GM23338 (cell line): ENCODE measurements around the gene LBX1.

ENCODE experiments used
- CREB1 ChIP-seq: fragments of 250-450 bp; sonication (Bioruptor Pico); IDR thresholded peaks from 2 replicates; pipeline ENCODE4 v1.5.0; 2020; ENCODE audit warnings: low read depth, mild to moderate bottlenecking, moderate library complexity
- CTCF ChIP-seq, 2 experiments: fragments of 200-600 bp in 1 of 2; sonication (generic) in 1 of 2; conservative IDR thresholded peaks; 2 replicates each; pipeline versions ENCODE4 v1.5.1 to v1.6.1; 2016 to 2017; ENCODE audit warnings: antibody characterized with exemption in 2 of 2, low read depth in 2 of 2, mild to moderate bottlenecking in 2 of 2, moderate library complexity in 1 of 2
- EZH2 ChIP-seq: fragments of 200-600 bp; sonication (generic); IDR thresholded peaks from one replicate; pipeline ENCODE4 v1.8.0; 2017; ENCODE audit warnings: antibody characterized with exemption, mild to moderate bottlenecking, low read depth; ENCODE audit not compliant: unreplicated experiment
- EZH2phosphoT487 ChIP-seq: fragments of 200-600 bp; sonication (generic); IDR thresholded peaks from one replicate; pipeline ENCODE4 v1.8.1; 2018; ENCODE audit warnings: antibody characterized with exemption; ENCODE audit not compliant: unreplicated experiment
- JUNB ChIP-seq: IDR thresholded peaks from one replicate; pipeline ENCODE4 v1.6.1; 2016; ENCODE audit warnings: antibody characterized with exemption; ENCODE audit not compliant: unreplicated experiment
- NANOG ChIP-seq: IDR thresholded peaks from 2 replicates; pipeline ENCODE4 v1.6.1; 2016; ENCODE audit warnings: antibody characterized with exemption, borderline replicate concordance
- POLR2AphosphoS5 ChIP-seq: IDR thresholded peaks from 2 replicates; pipeline ENCODE4 v1.6.1; 2016; ENCODE audit warnings: antibody characterized with exemption, low read depth
- REST ChIP-seq: IDR thresholded peaks from one replicate; pipeline ENCODE4 v1.6.1; 2018; ENCODE audit warnings: antibody characterized with exemption; ENCODE audit not compliant: unreplicated experiment
- STAT1 ChIP-seq: IDR thresholded peaks from one replicate; pipeline ENCODE4 v1.6.1; 2016; ENCODE audit warnings: antibody characterized with exemption; ENCODE audit not compliant: unreplicated experiment
- ZNF114 ChIP-seq: fragments of 250-450 bp; sonication (Bioruptor Pico); IDR thresholded peaks from 2 replicates; pipeline ENCODE4 v1.5.0; 2020; ENCODE audit warnings: mild to moderate bottlenecking, moderate library complexity
- ZNF331 ChIP-seq: fragments of 250-450 bp; sonication (Bioruptor Pico); IDR thresholded peaks from 2 replicates; pipeline ENCODE4 v1.5.0; 2020; ENCODE audit warnings: low read depth, mild to moderate bottlenecking, moderate library complexity
- TF ChIP-seq, protein P1 (sequence below): fragments of 250-450 bp; sonication (Bioruptor Pico); IDR thresholded peaks from 2 replicates; pipeline ENCODE4 v1.5.0; 2020; ENCODE audit warnings: mild to moderate bottlenecking, moderate library complexity
- TF ChIP-seq, protein P2 (sequence below): IDR thresholded peaks from 2 replicates; pipeline ENCODE4 v1.6.1; 2016; ENCODE audit warnings: antibody characterized with exemption

DNA sequence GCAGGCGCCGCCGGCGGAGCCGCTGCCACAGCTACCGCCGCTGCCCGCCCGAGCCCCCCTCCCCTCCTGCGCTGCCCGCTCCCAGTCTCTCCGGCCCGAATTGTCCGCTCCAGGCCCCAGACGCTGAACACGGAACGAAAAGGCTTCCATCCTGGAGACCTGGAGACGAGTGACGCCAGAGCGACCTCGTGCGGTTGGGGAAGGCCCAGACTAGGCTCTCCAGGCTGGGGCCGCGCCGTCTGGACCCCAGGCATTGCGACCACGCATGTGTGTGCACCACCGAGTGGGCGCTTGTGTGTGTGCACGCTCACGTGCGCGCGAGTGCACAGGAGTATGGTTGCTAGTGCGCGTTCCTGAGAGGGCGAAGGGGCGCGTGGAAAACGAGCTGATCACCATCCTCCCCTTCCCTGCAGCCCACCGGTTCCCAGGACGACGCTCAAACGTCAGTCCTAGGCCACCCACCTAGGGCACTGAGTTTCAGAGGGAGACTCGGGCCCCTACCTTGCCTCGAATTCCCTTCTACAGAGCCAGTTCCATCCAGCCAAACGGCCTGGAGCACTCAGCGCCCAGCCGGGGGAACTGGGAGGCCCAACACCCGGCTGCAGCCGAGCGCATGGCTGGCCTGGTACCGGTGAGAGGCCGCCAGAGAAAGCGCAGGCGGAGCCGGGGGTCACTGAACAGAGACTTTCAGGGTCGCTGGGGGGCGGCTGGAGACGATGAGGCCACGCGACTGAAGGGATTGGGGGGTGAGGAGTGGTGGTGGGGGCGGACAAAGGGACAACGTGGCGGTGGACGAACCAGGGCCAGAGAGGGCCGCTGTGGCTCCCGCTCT, 11.6 kb downstream of the LBX1 start:
- no peak for TF ChIP-seq EZH2
- peak; percentile 51 to 75 for TF ChIP-seq CTCF (conservative IDR thresholded peaks at IDR 0.05; ENCODE audit: low read depth in 2 of 2)
- TF ChIP-seq EZH2phosphoT487: peak; percentile 56
- TF ChIP-seq CREB1 (CRISPR knock-in tag): peak; percentile 49; the same call in 1 of the 2 replicates
- no peak for TF ChIP-seq POLR2AphosphoS5
- no peak for TF ChIP-seq JUNB
- no peak for TF ChIP-seq REST
- no peak for TF ChIP-seq STAT1
- TF ChIP-seq ZNF331 (CRISPR knock-in tag): no peak
- no peak for TF ChIP-seq ZNF114
- TF ChIP-seq, protein P1, sequence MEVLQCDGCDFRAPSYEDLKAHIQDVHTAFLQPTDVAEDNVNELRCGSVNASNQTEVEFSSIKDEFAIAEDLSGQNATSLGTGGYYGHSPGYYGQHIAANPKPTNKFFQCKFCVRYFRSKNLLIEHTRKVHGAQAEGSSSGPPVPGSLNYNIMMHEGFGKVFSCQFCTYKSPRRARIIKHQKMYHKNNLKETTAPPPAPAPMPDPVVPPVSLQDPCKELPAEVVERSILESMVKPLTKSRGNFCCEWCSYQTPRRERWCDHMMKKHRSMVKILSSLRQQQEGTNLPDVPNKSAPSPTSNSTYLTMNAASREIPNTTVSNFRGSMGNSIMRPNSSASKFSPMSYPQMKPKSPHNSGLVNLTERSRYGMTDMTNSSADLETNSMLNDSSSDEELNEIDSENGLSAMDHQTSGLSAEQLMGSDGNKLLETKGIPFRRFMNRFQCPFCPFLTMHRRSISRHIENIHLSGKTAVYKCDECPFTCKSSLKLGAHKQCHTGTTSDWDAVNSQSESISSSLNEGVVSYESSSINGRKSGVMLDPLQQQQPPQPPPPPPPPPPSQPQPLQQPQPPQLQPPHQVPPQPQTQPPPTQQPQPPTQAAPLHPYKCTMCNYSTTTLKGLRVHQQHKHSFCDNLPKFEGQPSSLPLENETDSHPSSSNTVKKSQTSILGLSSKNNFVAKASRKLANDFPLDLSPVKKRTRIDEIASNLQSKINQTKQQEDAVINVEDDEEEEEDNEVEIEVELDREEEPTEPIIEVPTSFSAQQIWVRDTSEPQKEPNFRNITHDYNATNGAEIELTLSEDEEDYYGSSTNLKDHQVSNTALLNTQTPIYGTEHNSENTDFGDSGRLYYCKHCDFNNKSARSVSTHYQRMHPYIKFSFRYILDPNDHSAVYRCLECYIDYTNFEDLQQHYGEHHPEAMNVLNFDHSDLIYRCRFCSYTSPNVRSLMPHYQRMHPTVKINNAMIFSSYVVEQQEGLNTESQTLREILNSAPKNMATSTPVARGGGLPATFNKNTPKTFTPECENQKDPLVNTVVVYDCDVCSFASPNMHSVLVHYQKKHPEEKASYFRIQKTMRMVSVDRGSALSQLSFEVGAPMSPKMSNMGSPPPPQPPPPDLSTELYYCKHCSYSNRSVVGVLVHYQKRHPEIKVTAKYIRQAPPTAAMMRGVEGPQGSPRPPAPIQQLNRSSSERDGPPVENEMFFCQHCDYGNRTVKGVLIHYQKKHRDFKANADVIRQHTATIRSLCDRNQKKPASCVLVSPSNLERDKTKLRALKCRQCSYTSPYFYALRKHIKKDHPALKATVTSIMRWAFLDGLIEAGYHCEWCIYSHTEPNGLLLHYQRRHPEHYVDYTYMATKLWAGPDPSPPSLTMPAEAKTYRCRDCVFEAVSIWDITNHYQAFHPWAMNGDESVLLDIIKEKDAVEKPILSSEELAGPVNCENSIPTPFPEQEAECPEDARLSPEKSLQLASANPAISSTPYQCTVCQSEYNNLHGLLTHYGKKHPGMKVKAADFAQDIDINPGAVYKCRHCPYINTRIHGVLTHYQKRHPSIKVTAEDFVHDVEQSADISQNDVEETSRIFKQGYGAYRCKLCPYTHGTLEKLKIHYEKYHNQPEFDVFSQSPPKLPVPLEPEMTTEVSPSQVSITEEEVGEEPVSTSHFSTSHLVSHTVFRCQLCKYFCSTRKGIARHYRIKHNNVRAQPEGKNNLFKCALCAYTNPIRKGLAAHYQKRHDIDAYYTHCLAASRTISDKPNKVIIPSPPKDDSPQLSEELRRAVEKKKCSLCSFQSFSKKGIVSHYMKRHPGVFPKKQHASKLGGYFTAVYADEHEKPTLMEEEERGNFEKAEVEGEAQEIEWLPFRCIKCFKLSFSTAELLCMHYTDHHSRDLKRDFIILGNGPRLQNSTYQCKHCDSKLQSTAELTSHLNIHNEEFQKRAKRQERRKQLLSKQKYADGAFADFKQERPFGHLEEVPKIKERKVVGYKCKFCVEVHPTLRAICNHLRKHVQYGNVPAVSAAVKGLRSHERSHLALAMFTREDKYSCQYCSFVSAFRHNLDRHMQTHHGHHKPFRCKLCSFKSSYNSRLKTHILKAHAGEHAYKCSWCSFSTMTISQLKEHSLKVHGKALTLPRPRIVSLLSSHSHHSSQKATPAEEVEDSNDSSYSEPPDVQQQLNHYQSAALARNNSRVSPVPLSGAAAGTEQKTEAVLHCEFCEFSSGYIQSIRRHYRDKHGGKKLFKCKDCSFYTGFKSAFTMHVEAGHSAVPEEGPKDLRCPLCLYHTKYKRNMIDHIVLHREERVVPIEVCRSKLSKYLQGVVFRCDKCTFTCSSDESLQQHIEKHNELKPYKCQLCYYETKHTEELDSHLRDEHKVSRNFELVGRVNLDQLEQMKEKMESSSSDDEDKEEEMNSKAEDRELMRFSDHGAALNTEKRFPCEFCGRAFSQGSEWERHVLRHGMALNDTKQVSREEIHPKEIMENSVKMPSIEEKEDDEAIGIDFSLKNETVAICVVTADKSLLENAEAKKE (CRISPR knock-in tag): no peak
- no peak for TF ChIP-seq NANOG
- TF ChIP-seq, protein P2, sequence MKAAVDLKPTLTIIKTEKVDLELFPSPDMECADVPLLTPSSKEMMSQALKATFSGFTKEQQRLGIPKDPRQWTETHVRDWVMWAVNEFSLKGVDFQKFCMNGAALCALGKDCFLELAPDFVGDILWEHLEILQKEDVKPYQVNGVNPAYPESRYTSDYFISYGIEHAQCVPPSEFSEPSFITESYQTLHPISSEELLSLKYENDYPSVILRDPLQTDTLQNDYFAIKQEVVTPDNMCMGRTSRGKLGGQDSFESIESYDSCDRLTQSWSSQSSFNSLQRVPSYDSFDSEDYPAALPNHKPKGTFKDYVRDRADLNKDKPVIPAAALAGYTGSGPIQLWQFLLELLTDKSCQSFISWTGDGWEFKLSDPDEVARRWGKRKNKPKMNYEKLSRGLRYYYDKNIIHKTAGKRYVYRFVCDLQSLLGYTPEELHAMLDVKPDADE: no peak
